ENCODE measurements around the gene S100A13.

The S100A13 gene

DNA sequence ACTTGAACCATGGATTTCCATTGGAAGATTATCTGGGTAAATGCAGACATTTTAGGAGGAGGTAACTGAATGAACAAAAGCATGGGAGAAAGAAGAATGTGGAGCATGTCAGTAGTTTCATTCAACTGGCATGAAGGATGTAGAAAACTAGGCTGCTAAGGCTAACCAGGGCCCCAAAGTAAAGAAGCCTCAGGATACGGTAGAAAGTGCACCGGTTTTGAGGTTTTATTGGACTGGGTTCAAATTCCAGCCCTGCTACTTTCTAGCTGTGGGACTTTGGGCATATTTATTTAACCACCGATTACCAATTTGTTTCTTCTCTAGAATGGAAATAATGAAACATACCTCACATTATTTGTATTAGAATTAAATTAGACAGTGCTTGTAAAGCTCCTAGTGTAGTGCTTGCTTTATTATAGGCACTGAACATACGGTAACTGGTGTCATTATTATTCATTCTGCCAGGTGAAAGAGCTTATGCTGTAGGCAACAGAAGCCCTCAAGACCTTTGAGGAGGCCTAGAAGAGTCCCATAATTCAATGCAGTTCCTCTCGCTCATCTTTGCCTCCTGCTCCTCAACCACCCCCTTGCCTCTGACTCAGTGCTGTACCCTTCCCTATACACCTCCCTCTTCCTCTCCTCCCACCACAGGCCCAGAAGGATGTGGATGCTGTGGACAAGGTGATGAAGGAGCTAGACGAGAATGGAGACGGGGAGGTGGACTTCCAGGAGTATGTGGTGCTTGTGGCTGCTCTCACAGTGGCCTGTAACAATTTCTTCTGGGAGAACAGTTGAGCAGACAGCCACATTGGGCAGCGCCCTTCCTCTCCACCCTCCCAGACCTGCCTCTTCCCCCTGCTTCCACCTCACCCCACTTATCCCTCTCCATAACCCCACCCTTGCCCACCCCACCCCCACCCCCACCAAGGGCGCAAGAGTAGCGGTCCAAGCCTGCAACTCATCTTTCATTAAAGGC is 4.0 kb upstream of the S100A13 start:
- no peak for DNase-seq (ENCODE audit: low spot score)
- Histone ChIP-seq H3K36me3 (ENCODE audit: low read depth) (peaks cover 17% of the 10 kb centered on the region), H3K27ac (ENCODE audit: poor library complexity, severe bottlenecking) (no peak overlapping the region), H3K4me1 (ENCODE audit: insufficient read depth, poor library complexity, severe bottlenecking) (peaks cover under 1% of the 10 kb centered on the region), H3K4me3 (ENCODE audit: severe bottlenecking) (no peak overlapping the region), H3K9me3 (ENCODE audit: severe bottlenecking) (no peaks in the 10 kb centered on the region), H3K27me3 (ENCODE audit: insufficient read depth, poor library complexity, severe bottlenecking) (no peaks in the 10 kb centered on the region)
- TF ChIP-seq, protein P1, sequence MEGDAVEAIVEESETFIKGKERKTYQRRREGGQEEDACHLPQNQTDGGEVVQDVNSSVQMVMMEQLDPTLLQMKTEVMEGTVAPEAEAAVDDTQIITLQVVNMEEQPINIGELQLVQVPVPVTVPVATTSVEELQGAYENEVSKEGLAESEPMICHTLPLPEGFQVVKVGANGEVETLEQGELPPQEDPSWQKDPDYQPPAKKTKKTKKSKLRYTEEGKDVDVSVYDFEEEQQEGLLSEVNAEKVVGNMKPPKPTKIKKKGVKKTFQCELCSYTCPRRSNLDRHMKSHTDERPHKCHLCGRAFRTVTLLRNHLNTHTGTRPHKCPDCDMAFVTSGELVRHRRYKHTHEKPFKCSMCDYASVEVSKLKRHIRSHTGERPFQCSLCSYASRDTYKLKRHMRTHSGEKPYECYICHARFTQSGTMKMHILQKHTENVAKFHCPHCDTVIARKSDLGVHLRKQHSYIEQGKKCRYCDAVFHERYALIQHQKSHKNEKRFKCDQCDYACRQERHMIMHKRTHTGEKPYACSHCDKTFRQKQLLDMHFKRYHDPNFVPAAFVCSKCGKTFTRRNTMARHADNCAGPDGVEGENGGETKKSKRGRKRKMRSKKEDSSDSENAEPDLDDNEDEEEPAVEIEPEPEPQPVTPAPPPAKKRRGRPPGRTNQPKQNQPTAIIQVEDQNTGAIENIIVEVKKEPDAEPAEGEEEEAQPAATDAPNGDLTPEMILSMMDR (IDR thresholded peaks at IDR 0.05; ENCODE audit: poor library complexity, severe bottlenecking), result no peak
- no peak for ATAC-seq (ENCODE audit: low read depth)

DNA sequence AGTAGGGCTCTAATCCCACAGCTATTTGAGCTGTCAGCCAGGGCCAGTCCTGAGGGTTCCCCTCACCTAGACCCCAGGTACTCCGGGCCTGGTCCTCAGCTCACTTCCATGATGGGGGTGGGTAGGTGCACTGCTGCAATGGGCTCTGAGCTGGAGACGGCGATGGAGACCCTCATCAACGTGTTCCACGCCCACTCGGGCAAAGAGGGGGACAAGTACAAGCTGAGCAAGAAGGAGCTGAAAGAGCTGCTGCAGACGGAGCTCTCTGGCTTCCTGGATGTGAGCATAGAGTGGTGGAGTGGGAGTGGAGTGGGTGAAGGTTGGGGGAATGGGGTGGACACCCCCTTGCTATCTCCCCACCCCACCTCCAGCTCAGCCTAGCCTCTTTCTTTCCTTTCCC is 3.1 kb upstream of the S100A13 start:
- no peak for ATAC-seq (ENCODE audit: low read depth)
- TF ChIP-seq, protein P1 (IDR thresholded peaks at IDR 0.05; ENCODE audit: poor library complexity, severe bottlenecking), result no peak
- Histone ChIP-seq H3K27me3 (ENCODE audit: insufficient read depth, poor library complexity, severe bottlenecking) (no peaks in the 10 kb centered on the region), H3K9me3 (ENCODE audit: severe bottlenecking) (no peaks in the 10 kb centered on the region), H3K4me3 (ENCODE audit: severe bottlenecking) (no peak overlapping the region), H3K4me1 (ENCODE audit: insufficient read depth, poor library complexity, severe bottlenecking) (peaks cover 6% of the 10 kb centered on the region), H3K27ac (ENCODE audit: poor library complexity, severe bottlenecking) (no peak overlapping the region), H3K36me3 (ENCODE audit: low read depth) (peaks cover 11% of the 10 kb centered on the region)
- no peak for DNase-seq (ENCODE audit: low spot score)

DNA sequence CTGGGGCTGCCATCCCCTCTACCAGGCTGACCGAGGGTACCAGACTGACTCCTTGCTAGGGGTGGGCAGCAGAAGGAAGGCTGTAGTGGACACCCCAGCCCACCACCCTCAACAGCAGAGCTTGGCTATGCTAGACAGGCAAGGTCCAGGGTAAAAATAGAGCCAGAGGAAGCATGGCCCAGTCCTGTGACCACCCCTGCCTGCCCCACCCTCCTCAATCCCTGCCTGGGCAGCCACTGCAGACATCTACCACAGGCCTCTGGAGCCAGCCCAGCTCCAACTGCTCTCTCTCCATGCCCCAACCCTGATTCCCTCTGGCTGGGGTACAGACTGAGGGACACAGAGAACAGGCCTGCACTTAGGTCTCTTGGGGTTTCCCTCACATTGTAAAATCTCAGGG is 2.7 kb upstream of the S100A13 start:
- Histone ChIP-seq H3K4me1 (ENCODE audit: insufficient read depth, poor library complexity, severe bottlenecking) (peaks cover 6% of the 10 kb centered on the region), H3K4me3 (ENCODE audit: severe bottlenecking) (no peak overlapping the region), H3K27ac (ENCODE audit: poor library complexity, severe bottlenecking) (no peak overlapping the region), H3K9me3 (ENCODE audit: severe bottlenecking) (no peaks in the 10 kb centered on the region), H3K27me3 (ENCODE audit: insufficient read depth, poor library complexity, severe bottlenecking) (no peaks in the 10 kb centered on the region), H3K36me3 (ENCODE audit: low read depth) (peaks cover 11% of the 10 kb centered on the region)
- TF ChIP-seq, protein P1 (IDR thresholded peaks at IDR 0.05; ENCODE audit: poor library complexity, severe bottlenecking), result no peak
- DNase-seq (ENCODE audit: low spot score), result no peak
- ATAC-seq (ENCODE audit: low read depth), result no peak

DNA sequence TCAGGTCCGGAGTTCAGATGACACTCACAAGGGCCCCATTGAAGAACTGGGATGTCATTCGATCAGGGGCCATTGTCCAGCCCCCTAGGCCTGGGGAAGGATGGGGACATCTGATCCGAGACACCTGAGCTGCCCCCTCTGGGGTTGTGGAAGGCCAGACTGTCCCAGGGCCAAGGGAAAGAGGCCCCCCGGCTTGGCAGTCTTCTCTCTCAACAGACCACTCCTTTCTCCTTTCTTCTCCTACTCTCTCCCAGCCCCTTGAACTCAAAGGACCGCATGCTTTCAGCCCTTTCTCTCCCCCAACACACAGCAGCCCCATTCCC is 2.0 kb upstream of the S100A13 start:
- no peaks in the 10 kb centered on the region for H3K9me3 ChIP-seq (ENCODE audit: severe bottlenecking)
- no peak overlapping the region for H3K27ac ChIP-seq (ENCODE audit: poor library complexity, severe bottlenecking)
- H3K27me3 ChIP-seq (ENCODE audit: insufficient read depth, poor library complexity, severe bottlenecking), result no peaks in the 10 kb centered on the region
- TF ChIP-seq, protein P1 (IDR thresholded peaks at IDR 0.05; ENCODE audit: poor library complexity, severe bottlenecking), result no peak
- DNase-seq (ENCODE audit: low spot score) (no peak), ATAC-seq (ENCODE audit: low read depth) (no peak)
- no peak overlapping the region for H3K4me3 ChIP-seq (ENCODE audit: severe bottlenecking)
- H3K4me1 ChIP-seq (ENCODE audit: insufficient read depth, poor library complexity, severe bottlenecking), result peaks cover 6% of the 10 kb centered on the region
- peaks cover 14% of the 10 kb centered on the region for H3K36me3 ChIP-seq (ENCODE audit: low read depth)

All from RWPE2 (cell line).